SH-SY5Y (cell line): ENCODE results near the gene KIF13A.

ENCODE experiments used
- GATA2 ChIP-seq: IDR thresholded peaks from 2 replicates; pipeline ENCODE4 v1.6.1; 2011; ENCODE audit warnings: mild to moderate bottlenecking, low read depth, low read length
- GATA3 ChIP-seq: IDR thresholded peaks from 2 replicates; pipeline ENCODE4 v1.6.1; 2011; ENCODE audit warnings: low read depth, mild to moderate bottlenecking, low read length, moderate library complexity

GRCh38 chr6:17758119-17758518 is 229.3 kb downstream of the KIF13A start:
- TF ChIP-seq GATA3 (no peak), GATA2 (no peak)
